Cardiac fibroblast (primary cell): Measurements from ENCODE around the gene LSM3.

Experiments
- DNase-seq, 2 donors: peaks; one replicate each; pipeline versions ENCODE4 v3.0.0 to v3.0.0-alpha.2; 2010; ENCODE audit warnings: low read depth in 2 of 2
- H3K4me3 ChIP-seq, 2 donors: replicated peaks in 1 of 2; 1 replicate in 1 of 2; 2 replicates in 1 of 2; pipeline ENCODE4 v1.5.1; 2011; ENCODE audit warnings: low read depth in 2 of 2, low read length in 2 of 2, mild to moderate bottlenecking in 2 of 2, moderate library complexity in 1 of 2
- CTCF ChIP-seq: IDR thresholded peaks from one replicate; pipeline ENCODE4 v1.5.1; 2011; ENCODE audit warnings: low read depth, mild to moderate bottlenecking, low read length, inconsistent platforms

Gene LSM3

DNA sequence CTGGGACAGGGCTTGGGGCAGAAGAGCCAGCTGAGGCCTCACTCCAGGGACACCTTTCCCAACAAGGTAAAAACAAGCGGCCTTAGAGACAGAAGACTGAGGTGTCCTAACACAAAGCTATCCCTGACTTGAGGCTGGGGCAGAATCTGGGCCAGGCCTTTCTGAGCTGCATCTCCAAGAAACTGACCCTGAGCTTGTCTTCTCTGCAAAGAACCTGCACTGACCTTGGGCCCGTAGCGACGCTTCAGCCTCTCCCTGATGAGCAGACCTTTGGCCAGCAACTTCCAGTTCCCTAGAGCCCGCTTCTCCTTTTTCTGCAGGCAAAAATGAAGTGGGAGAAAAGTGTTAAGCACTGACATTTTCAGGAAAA is 31.6 kb upstream of the LSM3 start:
- DNase-seq: no peak
- no peak for TF ChIP-seq CTCF
- no peak overlapping the region for H3K4me3 ChIP-seq

DNA sequence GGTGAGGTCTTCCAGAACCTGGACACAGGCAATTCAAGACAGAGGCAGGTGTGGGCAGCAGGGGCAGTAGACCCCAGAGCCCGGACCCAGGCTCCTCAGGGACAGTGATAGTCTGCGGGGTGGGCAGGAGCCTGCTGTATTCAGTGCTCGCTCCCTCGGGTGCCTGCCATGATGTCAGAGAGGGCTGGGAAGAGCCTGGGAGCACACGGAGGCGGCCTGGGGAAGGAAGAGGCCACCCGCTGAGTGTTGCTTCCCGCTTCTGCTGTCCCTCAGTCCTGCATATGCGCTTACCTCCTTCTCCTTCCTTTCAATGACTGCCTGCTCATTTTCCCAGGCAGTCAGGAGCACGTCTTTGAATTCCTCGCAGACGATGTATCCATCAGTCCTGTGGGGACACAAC is 31.0 kb upstream of the LSM3 start:
- no peak for TF ChIP-seq CTCF
- DNase-seq: no peak
- H3K4me3 ChIP-seq: no peak overlapping the region

DNA sequence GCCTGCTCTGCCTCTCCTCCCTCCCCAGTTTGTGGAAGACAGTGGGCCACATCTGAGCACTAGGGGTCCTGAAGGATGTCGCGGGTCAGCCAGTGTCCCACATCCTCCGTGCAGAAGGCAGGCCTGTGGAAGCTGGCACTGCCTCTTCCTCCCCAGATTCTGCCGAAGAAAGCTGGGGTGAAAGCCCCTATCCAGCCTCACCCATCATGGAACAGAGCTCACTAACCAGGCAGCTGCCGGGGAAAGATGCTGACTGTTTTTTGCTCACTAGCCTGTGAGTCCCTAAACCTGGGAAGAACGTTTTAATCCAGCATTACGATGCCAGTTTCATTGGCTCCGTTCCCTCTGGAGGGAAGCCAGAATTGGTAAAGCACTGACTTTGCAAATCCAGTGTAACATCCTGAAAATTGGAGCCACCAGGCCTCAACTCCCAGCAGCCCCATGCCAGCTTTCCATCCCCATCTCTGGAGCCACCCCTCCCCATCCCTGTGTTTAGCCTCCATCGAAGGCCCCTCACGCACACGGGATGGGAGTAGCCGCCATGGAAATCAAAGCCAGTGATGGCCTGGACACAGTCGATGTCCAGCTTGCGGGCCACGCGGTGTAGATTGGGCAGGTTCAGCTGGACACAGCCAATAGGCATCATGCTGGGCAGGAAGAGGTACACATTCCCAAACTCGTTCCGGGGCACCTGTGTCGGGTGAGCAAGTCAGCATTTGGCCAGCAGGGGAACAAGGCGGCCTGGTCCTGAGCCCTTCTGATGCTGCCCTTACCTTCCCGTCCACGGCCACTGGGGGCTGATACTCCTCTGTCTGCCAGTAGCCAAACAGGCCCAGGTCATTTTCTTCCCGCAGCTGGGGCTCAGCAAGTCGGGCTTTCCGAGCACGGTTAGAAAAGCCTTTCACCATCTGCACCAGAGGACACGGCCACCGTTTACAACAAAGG is 30.3 kb upstream of the LSM3 start:
- H3K4me3 ChIP-seq: no peak overlapping the region
- peak; percentile 2 for TF ChIP-seq CTCF
- no peak for DNase-seq

DNA sequence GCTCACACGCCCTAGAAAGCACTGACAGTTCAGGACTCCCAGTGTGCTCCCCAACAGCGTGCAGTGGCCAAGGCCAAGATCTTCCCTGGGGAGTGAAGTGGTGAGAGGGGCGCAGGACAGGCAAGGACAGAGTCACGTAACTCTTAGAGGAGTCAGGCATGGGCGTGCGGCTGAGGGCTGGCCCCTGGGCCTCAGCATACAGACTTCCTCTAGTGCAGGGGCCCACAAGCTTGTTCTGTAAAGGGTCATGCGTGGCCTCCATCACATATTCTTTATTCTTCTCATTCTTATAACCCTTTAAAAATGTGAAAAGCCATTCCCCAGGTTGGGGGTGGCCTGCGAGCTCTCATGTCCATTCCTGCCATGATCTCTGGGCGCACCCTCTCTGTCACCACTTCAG is 28.5 kb upstream of the LSM3 start:
- no peak for DNase-seq
- TF ChIP-seq CTCF: no peak
- H3K4me3 ChIP-seq: no peak overlapping the region

DNA sequence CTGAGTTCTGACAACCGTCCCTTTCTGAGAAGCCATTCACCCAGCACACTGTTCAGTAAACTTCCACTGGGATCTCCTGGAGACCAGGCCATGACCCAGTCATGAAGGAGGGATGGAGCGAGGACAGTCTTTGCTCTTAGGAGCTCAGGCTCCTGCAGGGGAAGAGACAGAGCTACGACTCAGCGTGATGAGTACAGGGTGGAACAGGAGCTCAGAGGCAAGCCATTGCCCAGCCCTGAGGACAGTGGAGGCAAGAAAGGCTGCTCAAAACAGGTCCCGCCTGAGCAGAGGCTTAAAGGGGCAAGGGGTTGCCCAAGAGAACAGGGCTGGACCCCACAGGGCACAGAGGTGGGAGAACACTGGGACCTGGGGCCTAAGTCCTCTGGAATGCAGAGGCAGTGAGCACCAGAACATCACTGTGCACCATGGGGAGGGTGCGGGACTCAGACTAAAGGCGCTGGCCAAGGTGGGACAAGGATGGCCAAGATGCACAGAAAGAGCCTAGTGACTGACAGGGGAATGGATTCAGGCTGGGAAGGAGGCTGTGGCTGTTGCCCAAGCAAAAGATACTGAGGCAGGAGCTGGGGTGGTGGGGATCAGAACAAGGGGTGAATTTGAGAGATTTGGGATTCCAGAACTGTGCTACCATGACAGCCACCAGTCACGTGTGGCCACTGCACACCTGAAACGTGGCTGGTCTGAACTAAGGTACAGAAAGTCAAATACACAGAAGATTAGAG is 28.0 kb upstream of the LSM3 start:
- no peak for TF ChIP-seq CTCF
- H3K4me3 ChIP-seq: no peak overlapping the region
- DNase-seq: no peak

DNA sequence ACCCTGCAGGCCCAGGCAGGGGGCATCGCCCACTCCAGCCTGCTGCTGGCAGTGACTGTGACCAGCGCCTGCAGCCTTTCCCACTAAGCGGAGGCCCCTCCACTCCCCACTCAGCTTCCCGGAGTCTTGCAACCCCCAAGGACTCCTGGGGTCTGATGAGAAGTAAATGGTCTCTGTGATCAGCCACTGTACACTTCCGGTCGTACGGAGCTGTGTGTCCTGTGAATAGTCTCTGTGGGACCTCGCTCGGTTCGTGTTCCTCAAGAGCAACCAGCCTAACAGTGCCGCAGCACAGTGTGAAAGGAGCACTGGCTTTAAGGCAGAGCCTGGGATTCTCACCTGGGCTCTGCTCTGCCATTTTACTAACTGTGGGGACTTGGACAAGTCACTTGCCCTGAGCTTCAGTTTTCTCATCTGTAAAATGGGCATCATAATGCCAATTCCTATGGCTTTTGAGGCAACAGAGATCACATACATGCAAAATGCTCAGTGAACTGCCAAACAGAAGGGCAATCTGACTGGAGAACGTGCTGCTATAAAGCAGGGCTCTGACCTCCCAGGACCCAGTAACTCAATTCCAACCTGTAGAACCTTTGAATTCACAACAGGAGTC is 27.0 kb upstream of the LSM3 start:
- no peak overlapping the region for H3K4me3 ChIP-seq
- TF ChIP-seq CTCF: no peak
- DNase-seq: no peak
